ENCODE measurements around the gene CFAP100. TPM values are rescaled to one million over a fixed set of nuclear protein-coding genes. Genes with fewer than 3 reads are reported as not detected.
A peak's percentile ranks its signal among the peaks of the same experiment; 100 is the strongest.

CFAP100 gene
- total and polyA plus RNA-seq, 2 of the 4 experiments (the other 2 are of a cell fraction), result not detected

DNA sequence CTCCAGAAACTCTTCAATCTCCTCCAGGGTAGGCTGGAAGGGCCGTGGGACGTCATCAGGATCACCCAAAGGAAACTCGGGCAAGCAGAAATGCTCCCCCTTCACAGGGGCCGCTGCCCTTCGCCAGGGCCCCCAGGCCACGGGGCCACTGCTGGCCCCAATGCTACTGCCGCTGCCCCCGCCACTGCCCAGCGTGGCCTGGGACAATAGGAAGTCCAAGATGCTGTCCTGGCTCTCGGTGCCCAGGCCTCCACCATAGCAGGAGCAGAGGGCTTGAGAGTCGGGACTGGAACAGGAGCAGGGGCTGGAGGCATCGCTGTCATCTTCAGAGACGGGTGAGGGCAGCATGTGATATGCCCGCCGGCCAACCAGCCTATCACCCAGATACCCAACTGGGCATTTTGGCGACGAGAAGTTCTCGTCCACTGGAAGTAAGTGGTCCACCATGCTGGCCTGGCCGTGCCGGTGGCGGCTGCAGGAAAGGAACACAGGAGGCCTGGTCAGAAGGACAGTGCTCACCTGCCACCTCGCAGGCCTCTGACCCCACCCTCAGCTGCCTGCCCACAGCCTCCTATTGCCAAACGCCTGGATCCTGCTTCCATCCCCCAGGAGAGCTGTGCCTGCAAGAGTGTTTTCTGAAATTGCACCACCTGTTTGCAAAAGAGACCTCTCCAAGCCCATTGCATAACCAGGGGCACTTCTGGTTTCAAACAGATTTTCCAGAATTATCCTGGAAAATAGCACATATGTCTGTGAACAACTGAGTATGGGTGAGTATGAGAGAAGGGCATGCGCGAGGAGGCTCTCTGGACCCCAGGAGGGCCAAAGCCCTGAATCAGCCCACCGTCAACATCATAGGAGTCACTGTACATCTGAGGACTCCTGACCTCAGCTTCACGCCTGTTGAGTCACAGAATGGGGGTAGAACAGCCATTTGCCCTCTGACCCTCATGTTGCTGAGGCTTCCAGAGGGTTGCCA is 41.9 kb upstream of the CFAP100 start:
- CTCF ChIA-PET, result no interaction called here
- Histone ChIP-seq H3K4me2 (ENCODE audit: low read depth, low read length) (no peak overlapping the region), H2AK9ac (replicated peaks; ENCODE audit: low read depth, low read length, poor library complexity) (no peak overlapping the region), H3K14ac (replicated peaks; ENCODE audit: low read depth, low read length) (no peak overlapping the region), H2BK120ac (ENCODE audit: low read depth, low read length) (no peak overlapping the region), H3K27ac (ENCODE audit: insufficient read depth, low read length) (no peak overlapping the region), H4K91ac (ENCODE audit: insufficient read depth, low read depth, low read length) (no peak overlapping the region), H3K27me3 (ENCODE audit: control insufficient read depth, insufficient read depth, low read length) (no peaks in the 10 kb centered on the region), H3K9ac (ENCODE audit: low read depth, low read length) (no peak overlapping the region), H3K79me1 (ENCODE audit: low read depth in 1 of 2, low read length in 2 of 2) (no peaks in the 10 kb centered on the region), H2AK5ac (ENCODE audit: low read depth, low read length) (no peak overlapping the region), H2BK20ac (ENCODE audit: low read depth, low read length) (no peak overlapping the region), H4K8ac (ENCODE audit: low read depth in 2 of 2, low read length in 2 of 2) (no peak overlapping the region), H3K9me3 (ENCODE audit: control insufficient read depth, insufficient read depth, low read length) (no peaks in the 10 kb centered on the region), H3K56ac (ENCODE audit: extremely low read depth, insufficient read depth, low read length) (no peak overlapping the region), H2BK5ac (ENCODE audit: low read depth, low read length, poor library complexity, severe bottlenecking) (no peak overlapping the region), H4K20me1 (ENCODE audit: insufficient read depth, low read length) (no peaks in the 10 kb centered on the region; the same call in 1 of the 2 replicates), H3K4me1 (ENCODE audit: control insufficient read depth, insufficient read depth, low read length) (peaks cover 3% of the 10 kb centered on the region; the same call in 1 of the 2 replicates), H2BK15ac (ENCODE audit: low read depth, low read length) (no peak overlapping the region), H3K4me3 (ENCODE audit: insufficient read depth, low read depth, low read length) (no peak overlapping the region), H2AFZ (replicated peaks; ENCODE audit: low read length, poor library complexity) (no peak overlapping the region), H3K4ac (ENCODE audit: low read depth, low read length) (no peak overlapping the region), H3K23ac (ENCODE audit: low read depth, low read length) (no peak overlapping the region), H3K36me3 (ENCODE audit: control insufficient read depth, insufficient read depth, low read length) (peaks cover 1% of the 10 kb centered on the region; the same call in 1 of the 2 replicates), H4K5ac (ENCODE audit: low read depth, low read length) (no peak overlapping the region), H3K9me1 (ENCODE audit: insufficient read depth, low read length) (no peaks in the 10 kb centered on the region), H3K18ac (ENCODE audit: low read depth, low read length) (no peak overlapping the region)
- peak; percentile 40 for DNase-seq
- intact Hi-C loops (cut with micrococcal nuclease) (no loop called here), dilution Hi-C loops (cut with HindIII; ENCODE audit: low sequenced_read_pairs, unreplicated experiment) (no loop called here), in situ Hi-C loops (cut with MboI; ENCODE audit: low sequenced_read_pairs) (no loop called here)
- no TSS peak for BruUV-seq (replicated peaks)
- POLR2A ChIA-PET (ENCODE audit: unreplicated experiment), result interaction anchor here (0.5 kb wide), 1 partner anchor 175 kb away, joined by 3 read pairs; no protein-coding TSS in a partner anchor
- 89% methylated on average over 8 of the region's 27 CpGs; no CpG with 5 or more reads in 1 of the 2 experiments for WGBS, 2 experiments (ENCODE audit: extremely low coverage in 2 of 2, insufficient read length in 1 of 2)
- ATAC-seq (ENCODE audit: low read depth), result no peak
- TF ChIP-seq CEBPB (IDR thresholded peaks at IDR 0.05; ENCODE audit: low read depth, low read length) (0 out of 2 replicates have a peak, but pooled peaks have one; percentile 3), MAFK (IDR thresholded peaks at IDR 0.05; ENCODE audit: low read depth, low read length) (no peak), FOS (IDR thresholded peaks at IDR 0.05; ENCODE audit: low read depth, low read length) (peak; percentile 16; the same call in 1 of the 2 replicates)
